Measurements from ENCODE around the gene TMEM243.

The TMEM243 gene

GRCh38 chr7:87146740-87147386 lies 72.7 kb downstream of the TMEM243 start:
- TF ChIP-seq CTCF (conservative IDR thresholded peaks at IDR 0.05; ENCODE audit: control insufficient read depth, insufficient read depth, low read depth, low read length) = no peak
- H3K4me3 ChIP-seq (ENCODE audit: control insufficient read depth, low read depth, low read length) = no peak overlapping the region

More at GRCh38 chr7:87146740-87147386, 72.7 kb downstream of the TMEM243 start:
- DNase-seq (ENCODE audit: low read depth) = no peak

Measured in fibroblast of mammary gland (primary cell).